Endothelial cell of umbilical vein (primary cell): ENCODE results near the gene TAGLN. TPM values are rescaled to one million over a fixed set of nuclear protein-coding genes. Genes with fewer than 3 reads are reported as not detected.

Experiments used
- BruUV-seq: library from RNA; stranded (reverse); fragments of 400-500 nt; replicated peaks from 2 replicates; lab custom pipeline; 2021; lab: Mats Ljungman, UMichigan
- CTCF ChIA-PET: fragments of 300-600, 350-600 bp; sonication (Branson Sonifier 250); formaldehyde crosslinking; loops from one replicate; lab custom pipeline; 2021; ENCODE audit warnings: antibody characterized with exemption, inconsistent platforms; lab: Charles Lee
- POLR2A ChIA-PET: fragments of 300-600, 350-600 bp; sonication (Branson Sonifier 250); formaldehyde crosslinking; loops from one replicate; lab custom pipeline; 2021; ENCODE audit warnings: antibody characterized with exemption, inconsistent platforms; lab: Charles Lee
- DNase-seq: peaks from one replicate; pipeline ENCODE4 v3.0.0-alpha.2; 2011; ENCODE audit warnings: low read depth, low spot score
- FAIRE-seq: peaks from 2 replicates; lab custom pipeline; 2011; peaks lifted over from hg19 to GRCh38; lab: Jason Lieb, UNC
- H2AFZ ChIP-seq: 2 replicates; pipeline ENCODE4 v1.6.0; 2012; ENCODE audit warnings: low read depth, low read length, control low read depth, inconsistent platforms
- H3K27ac ChIP-seq: 2 replicates; pipeline ENCODE4 v1.5.1; 2011; ENCODE audit warnings: low read depth, mild to moderate bottlenecking, control low read depth, low read length, moderate library complexity; ENCODE audit not compliant: insufficient read depth
- H3K27me3 ChIP-seq, 2 experiments: 2 replicates each; pipeline versions ENCODE4 v1.6.0 to v1.6.1; 2011; ENCODE audit warnings: low read length in 2 of 2, mixed read lengths in 1 of 2; ENCODE audit not compliant: control insufficient read depth in 2 of 2, insufficient read depth in 2 of 2
- H3K36me3 ChIP-seq, 2 experiments: 2 replicates in 1 of 2; 3 replicates in 1 of 2; pipeline ENCODE4 v1.5.1; 2011; ENCODE audit warnings: low read length in 2 of 2, mild to moderate bottlenecking in 1 of 2, moderate library complexity in 1 of 2; ENCODE audit not compliant: control insufficient read depth in 2 of 2, insufficient read depth in 2 of 2; ENCODE audit errors: extremely low read depth in 1 of 2
- H3K4me1 ChIP-seq: 3 replicates; pipeline ENCODE4 v1.5.1; 2011; ENCODE audit warnings: mild to moderate bottlenecking, low read length; ENCODE audit not compliant: control insufficient read depth, insufficient read depth; ENCODE audit errors: extremely low read depth
- H3K4me2 ChIP-seq: 2 replicates; pipeline ENCODE4 v1.6.1; 2011; ENCODE audit warnings: low read length, control low read depth, mixed read lengths; ENCODE audit not compliant: insufficient read depth
- H3K4me3 ChIP-seq, 3 experiments: fragments of 200-600 bp in 1 of 3; sonication (generic), shearing (Covaris generic) in 1 of 3; replicated peaks in 1 of 3; 2 replicates each; pipeline ENCODE4 v1.5.1; 2011 to 2016; ENCODE audit warnings: control low read depth in 3 of 3, low read length in 3 of 3, mild to moderate bottlenecking in 2 of 3, inconsistent platforms in 1 of 3, low read depth in 1 of 3, moderate library complexity in 1 of 3; ENCODE audit not compliant: insufficient read depth in 1 of 3
- H3K79me2 ChIP-seq: 2 replicates; pipeline ENCODE4 v1.6.0; 2012; ENCODE audit warnings: low read length, inconsistent platforms; ENCODE audit not compliant: control insufficient read depth, insufficient read depth
- H3K9ac ChIP-seq: replicated peaks from 2 replicates; pipeline ENCODE3; 2011; ENCODE audit warnings: low read length, control low read depth; ENCODE audit not compliant: insufficient read depth; ENCODE audit errors: extremely low read depth
- H3K9me1 ChIP-seq: replicated peaks from 3 replicates; pipeline ENCODE4 v1.6.0; 2011; ENCODE audit warnings: mild to moderate bottlenecking, low read length; ENCODE audit not compliant: control insufficient read depth, insufficient read depth; ENCODE audit errors: extremely low read depth
- H3K9me3 ChIP-seq: replicated peaks from 2 replicates; pipeline ENCODE4 v1.5.1; 2012; ENCODE audit warnings: low read length, inconsistent platforms; ENCODE audit not compliant: control insufficient read depth, insufficient read depth
- H4K20me1 ChIP-seq: replicated peaks from 2 replicates; pipeline ENCODE3; 2011; ENCODE audit warnings: mild to moderate bottlenecking, low read length; ENCODE audit not compliant: control insufficient read depth, insufficient read depth; ENCODE audit errors: extremely low read depth
- EZH2 ChIP-seq: IDR thresholded peaks from 2 replicates; pipeline ENCODE4 v1.6.1; 2012; ENCODE audit warnings: borderline replicate concordance, low read depth, mild to moderate bottlenecking, moderate library complexity, low read length, inconsistent platforms; ENCODE audit not compliant: severe bottlenecking
- FOS ChIP-seq: IDR thresholded peaks from 2 replicates; pipeline ENCODE4 v1.6.1; 2011; ENCODE audit warnings: mild to moderate bottlenecking, low read length, moderate library complexity, borderline replicate concordance; ENCODE audit not compliant: insufficient read depth
- MYC ChIP-seq: IDR thresholded peaks from one replicate; pipeline ENCODE4 v1.6.1; 2011; ENCODE audit warnings: mild to moderate bottlenecking, low read depth, low read length
- POLR2AphosphoS5 ChIP-seq: IDR thresholded peaks from 2 replicates; pipeline ENCODE4 v1.6.1; 2012; ENCODE audit warnings: low read depth, mild to moderate bottlenecking, control low read depth, low read length, moderate library complexity; ENCODE audit not compliant: insufficient read depth
- dilution Hi-C: fragments of 300-500 bp; cut with MboI; formaldehyde crosslinking; loops from one replicate; pipeline ENCODE4 v1.15.0; 2019; ENCODE audit warnings: low sequenced_read_pairs; ENCODE audit not compliant: extremely low pct_ligation_motif_present
- intact Hi-C: fragments of 100-400 bp; cut with micrococcal nuclease; formaldehyde crosslinking; loops from one replicate; pipeline ENCODE4 v1.10.0; 2022
- polyA plus RNA-seq, 4 experiments: library from polyadenylated mRNA; depleted of rRNA in 3 of 4; stranded (reverse) in 3 of 4; unstranded in 1 of 4; fragments of >200 nt; gene quantifications; 2 replicates each; pipeline versions ENCODE4 v1.2.1 to v1.2.3, GENCODE V29; 2011 to 2012; ENCODE audit warnings: missing spikeins in 1 of 4
- total RNA-seq: library from RNA; stranded (reverse); gene quantifications from 2 replicates; pipeline ENCODE4 v1.2.3, GENCODE V29; 2021

The TAGLN gene
- total and polyA plus RNA-seq, 2 donors (not counting 3 experiments of a cell fraction or from before 2014, with no cell fraction given): 20.8 to 113 TPM

DNA sequence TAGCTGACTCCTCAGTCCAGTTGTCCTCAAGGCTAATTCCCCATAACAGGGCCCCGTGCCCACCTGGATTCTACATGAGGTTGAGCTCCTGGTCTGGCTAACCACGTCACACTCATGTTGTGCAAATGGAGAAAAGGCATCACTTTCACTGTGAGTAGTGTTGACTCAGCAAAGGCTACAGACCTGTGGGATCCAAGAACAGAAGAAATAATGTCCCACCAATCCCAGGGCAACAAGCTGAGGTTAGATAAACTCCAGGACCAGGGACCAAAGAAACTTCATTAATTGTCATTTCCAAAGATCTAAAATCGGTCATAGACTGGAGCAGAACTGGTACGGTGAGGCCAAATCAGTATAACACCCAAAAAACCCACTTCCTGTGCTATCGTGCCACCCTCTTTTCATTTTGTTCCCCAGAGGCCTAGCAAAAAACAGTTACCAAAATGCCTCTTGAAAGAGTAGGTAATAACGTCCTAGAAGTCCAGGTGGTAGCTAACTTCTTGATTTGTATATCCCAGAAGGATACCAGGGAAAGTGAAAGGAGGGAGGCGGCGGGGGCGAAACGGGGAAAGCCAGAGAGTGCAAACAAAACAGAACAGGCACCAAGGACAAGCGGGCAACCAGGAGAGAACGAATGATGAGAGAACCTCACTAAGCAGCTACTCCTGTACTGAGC, 31.3 kb downstream of the TAGLN start:
- peak overlapping the region; percentile 53 for H3K4me2 ChIP-seq
- TF ChIP-seq MYC: no peak
- TF ChIP-seq EZH2: no peak
- no peak for TF ChIP-seq POLR2AphosphoS5
- no peak for TF ChIP-seq FOS
- H3K9ac ChIP-seq: no peak overlapping the region
- BruUV-seq: no TSS peak
- dilution Hi-C loops: no loop called here
- peaks cover 19% of the 10 kb centered on the region for H3K79me2 ChIP-seq
- H3K27me3 ChIP-seq: no peaks in the 10 kb centered on the region
- no peak overlapping the region for H2AFZ ChIP-seq
- H3K4me3 ChIP-seq: no peak overlapping the region
- no peaks in the 10 kb centered on the region for H3K9me3 ChIP-seq
- POLR2A ChIA-PET: no interaction called here
- peaks cover 0 to 24% of the 10 kb centered on the region in 2 experiments for H3K36me3 ChIP-seq
- CTCF ChIA-PET: interaction anchor here (0.8 to 3.6 kb wide), 6 partner anchors 9 to 488 kb away, joined by 3 to 24 read pairs (median 9); partner anchors contain the start of genes APOA5 and SIDT2
- H4K20me1 ChIP-seq: no peaks in the 10 kb centered on the region
- intact Hi-C loops: loop anchor here (10.0 kb wide), 1 partner anchor 584 kb away; no protein-coding TSS in a partner anchor
- H3K4me1 ChIP-seq: peaks cover 20% of the 10 kb centered on the region
- DNase-seq: no peak
- FAIRE-seq: no peak
- no peak overlapping the region for H3K27ac ChIP-seq
- H3K9me1 ChIP-seq: no peaks in the 10 kb centered on the region
